Prostate gland (tissue), 2 donors: ENCODE measurements around the gene ICE2.

Experiments used
- CTCF ChIP-seq, 4 experiments: fragments of 200-600 bp in 2 of 4; fragments of 450-650 bp in 2 of 4; sonication (generic) in 2 of 4; IDR thresholded peaks; 1 replicate in 3 of 4; 2 replicates in 1 of 4; pipeline ENCODE4 v1.5.1; 2016 to 2019; ENCODE audit warnings: antibody characterized with exemption in 4 of 4, mild to moderate bottlenecking in 2 of 4, moderate library complexity in 2 of 4
- POLR2A ChIP-seq: fragments of 450-650 bp; IDR thresholded peaks from one replicate; pipeline ENCODE4 v1.6.1; 2016; ENCODE audit warnings: antibody characterized with exemption, mild to moderate bottlenecking
- POLR2AphosphoS5 ChIP-seq: sonication (generic); formaldehyde crosslinking; IDR thresholded peaks from one replicate; pipeline ENCODE4 v1.6.1; 2017; ENCODE audit warnings: antibody characterized with exemption

DNA sequence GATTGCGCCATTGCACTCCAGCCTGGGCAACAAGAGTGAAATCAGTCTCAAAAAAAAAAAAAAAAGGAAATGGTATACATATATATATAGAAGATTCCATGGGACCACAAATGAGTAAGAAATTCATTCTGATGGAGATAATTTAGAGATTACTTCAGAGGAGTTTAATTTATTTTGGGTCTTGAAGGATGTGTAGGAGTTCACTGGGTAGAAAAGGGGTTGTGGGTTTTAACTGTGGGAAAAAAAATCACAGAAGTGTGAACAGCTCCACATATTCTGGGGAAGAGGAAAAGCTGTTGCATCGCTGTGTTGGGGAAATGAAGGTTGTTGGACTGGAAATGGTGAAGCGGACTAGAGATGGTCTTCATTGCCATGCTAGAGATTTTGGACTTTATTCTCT lies 4.1 kb upstream of the ICE2 start:
- TF ChIP-seq CTCF (IDR thresholded peaks at IDR 0.05) (no peak), POLR2AphosphoS5 (no peak), POLR2A (no peak)
